GM03348 (cell line): Measurements from ENCODE around the gene LBHD1.
"Not testable (repeated sequence)": the region's sequence is repeated elsewhere in the genome, so short reads cannot be mapped to it uniquely, and the experiment has no call there.

Source experiments
- DNase-seq: peaks from one replicate; pipeline ENCODE4 v3.0.0; 2012; ENCODE audit warnings: low spot score

Gene LBHD1

DNA sequence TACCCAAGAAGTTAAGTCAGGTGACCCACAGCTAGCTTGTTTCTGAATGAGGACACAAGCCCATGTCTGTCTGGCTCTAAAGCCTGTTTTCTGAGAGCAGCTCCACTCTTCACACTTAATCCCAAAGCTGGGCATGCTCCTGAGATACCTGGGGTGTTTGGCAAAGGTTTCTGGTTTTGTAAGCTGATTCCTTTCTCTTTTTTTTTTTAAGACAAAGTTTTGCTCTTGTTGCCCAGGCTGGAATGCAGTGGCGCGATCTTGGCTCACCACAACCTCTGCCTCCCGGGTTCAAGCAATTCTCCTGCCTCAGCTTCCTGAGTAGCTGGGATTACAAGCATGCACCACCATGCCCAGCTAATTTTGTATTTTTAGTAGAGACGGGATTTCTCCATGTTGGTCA, 21.6 kb upstream of the LBHD1 start:
- DNase-seq: not testable (repeated sequence)

GRCh38 chr11:62689421-62690183, 17.5 kb upstream of the LBHD1 start, which contains the start of gene LRRN4CL:
Gene LRRN4CL (minus strand): TSS chr11:62689530. CDS start chr11:62688508, 1,022 bp downstream.
- DNase-seq: peak; percentile 96

- peak; percentile 15 for DNase-seq
These were observed 16.4 kb upstream of the LBHD1 start for GRCh38 chr11:62688491-62688890.

DNA sequence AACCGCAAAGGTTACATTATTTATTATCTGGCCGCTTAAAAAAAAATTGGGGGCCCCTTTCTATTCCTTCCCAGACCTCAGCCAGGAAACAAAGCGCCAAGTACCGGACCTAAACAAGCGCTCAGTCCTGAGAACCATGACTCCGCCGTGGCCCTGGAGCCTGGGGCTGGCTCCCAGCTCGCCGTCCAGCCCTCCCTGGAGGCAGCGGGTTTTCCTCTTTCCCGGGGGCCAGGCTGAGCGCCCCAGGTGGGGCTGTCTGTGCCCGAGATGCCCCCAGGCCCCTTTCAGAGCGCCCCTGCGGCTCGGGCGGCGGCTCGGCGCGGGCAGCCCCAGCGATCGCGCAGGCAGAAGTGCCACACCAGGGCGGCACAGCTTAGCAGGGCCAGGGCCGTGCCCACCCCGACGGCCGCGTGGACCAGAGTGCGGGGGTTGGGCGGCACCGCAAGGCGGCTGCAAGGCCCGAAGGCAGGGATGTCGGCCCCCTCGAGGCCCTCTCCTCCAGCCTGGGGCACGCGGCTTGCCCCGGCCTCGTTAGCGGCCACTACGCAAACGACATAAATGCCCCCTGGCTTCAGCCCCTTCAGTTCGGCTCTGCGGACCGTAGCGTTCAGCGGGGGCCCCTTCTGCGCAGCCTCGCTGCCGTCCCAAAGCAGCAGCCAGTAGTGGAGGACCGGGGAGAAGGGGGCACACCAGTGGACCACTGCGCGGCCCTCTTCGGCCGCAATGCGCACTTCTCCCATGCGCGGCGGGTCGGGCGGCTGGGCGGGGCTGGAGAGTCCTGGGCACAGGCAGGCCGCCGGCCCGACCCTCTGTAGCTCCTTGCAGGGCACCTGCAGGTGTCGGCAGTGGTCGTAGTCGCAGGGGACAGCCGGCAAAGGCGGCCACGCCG, 15.7 kb upstream of the LBHD1 start:
- DNase-seq: peak; percentile 21

DNA sequence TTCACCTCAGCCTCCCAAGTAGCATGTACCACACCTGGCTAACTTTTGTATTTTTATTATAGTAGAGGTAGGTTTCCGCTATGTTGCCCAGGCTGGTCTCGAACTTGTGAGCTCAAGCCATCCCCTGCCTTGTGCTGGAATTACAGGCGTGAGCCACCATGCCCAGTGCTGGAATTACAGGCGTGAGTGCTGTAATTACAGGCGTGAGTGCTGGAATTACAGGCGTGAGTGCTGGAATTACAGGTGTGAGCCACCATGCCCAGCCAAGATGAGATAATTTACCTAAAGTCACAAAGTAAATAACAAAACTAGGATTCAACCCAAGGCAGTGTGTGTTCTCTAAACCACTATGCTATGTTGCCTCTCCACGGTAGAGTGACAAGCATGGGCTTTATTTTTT, 10.5 kb upstream of the LBHD1 start:
- no peak for DNase-seq

- peak; percentile 82 for DNase-seq
These were observed 8.8 kb upstream of the LBHD1 start for GRCh38 chr11:62680825-62681240.

DNA sequence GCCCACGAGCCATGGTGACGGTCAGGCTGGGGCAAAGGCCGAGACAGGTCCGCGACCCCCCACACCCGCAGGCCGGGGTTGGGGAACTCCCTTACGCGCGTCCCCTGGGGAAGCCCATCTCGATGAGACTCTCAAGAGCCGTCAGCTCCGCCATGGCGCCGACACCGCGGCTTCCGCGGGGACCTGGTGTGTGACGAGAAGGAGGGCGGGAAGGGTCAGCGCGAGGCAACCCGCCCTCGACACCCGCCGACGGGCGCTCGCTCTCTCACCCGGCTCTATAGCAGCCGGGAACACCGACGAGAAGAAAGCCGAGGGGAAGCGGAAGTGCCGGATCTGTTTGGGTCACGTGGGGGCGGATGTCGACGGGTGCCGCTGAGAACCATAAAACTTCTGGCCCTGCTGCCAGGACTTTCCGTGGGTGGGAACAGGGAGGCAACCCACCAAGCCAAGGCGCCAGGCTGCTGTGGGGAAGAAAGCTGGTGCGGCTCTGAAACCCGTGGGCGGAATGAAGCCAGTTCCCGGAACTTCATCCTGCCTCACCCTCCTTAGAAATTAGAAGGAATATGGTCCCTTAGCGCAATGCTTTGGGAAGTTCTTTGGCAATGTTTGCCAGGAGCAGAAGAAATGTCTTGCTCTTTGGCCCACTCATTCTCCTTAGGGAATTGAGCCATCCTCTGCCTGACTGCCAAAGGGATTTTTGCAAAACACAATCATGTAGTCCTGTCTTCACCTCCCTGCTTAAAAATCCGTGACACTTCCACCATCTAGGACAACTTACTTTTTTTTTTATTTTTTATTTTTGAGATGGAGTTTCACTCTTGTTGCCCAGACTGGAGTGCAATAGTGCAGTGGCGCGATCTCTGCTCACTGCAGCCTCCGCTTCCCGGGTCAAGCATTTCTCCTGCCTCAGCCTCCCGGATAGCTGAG, 7.0 kb upstream of the LBHD1 start, which contains the start of gene UBXN1:
UBXN1 (minus strand) TSS at position 304 of the 927 bp plus-strand sequence; CDS start at position 154, 150 bp downstream.
- peak; percentile 92 for DNase-seq

GRCh38 chr11:62678433-62678769, 6.3 kb upstream of the LBHD1 start:
- no peak for DNase-seq

DNA sequence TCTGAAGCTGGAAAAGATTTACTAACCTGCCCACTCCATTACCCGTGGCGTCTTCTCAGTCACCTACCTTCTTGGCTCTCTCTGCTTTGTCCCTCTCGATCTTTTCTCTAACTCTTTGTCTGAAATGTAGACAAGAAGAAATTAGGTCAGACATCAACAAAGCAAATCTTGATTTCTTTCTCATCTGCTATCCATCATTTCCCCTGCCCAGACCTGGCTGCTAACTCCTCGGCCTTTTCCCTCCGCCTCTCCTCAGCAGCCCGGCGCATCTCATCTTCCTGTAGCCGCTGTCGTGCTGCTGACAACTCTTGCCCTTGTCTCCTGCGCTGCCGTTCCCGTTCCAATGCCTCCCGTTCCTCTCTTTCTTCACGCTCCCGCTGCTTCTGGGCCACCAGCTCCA, 5.6 kb upstream of the LBHD1 start:
- DNase-seq: no peak

- no peak for DNase-seq
These were observed 5.1 kb upstream of the LBHD1 start for GRCh38 chr11:62677156-62677555.

- no peak for DNase-seq
These were observed 4.6 kb upstream of the LBHD1 start for GRCh38 chr11:62676698-62677097.

- not testable (repeated sequence) for DNase-seq
These were observed 3.3 kb upstream of the LBHD1 start for GRCh38 chr11:62675415-62675814.

DNA sequence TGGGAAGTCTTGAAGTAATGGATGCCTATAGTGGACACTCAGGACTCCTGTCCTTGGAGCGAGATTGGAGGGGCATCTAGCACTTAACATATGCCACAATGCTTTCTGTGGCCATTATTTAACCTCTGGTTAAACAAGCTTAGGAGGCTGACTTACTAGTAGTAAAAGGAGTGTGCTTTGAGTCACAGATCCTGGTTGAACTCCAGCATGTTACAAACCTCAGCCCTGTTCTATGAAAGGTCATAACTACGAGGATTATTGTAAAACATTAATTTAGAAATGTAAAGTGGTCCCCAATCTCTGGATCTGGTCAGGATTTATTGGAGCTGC, 1.1 kb upstream of the LBHD1 start:
- no peak for DNase-seq

GRCh38 chr11:62671236-62671607, 845 bp downstream of the LBHD1 start:
- no peak for DNase-seq

DNA sequence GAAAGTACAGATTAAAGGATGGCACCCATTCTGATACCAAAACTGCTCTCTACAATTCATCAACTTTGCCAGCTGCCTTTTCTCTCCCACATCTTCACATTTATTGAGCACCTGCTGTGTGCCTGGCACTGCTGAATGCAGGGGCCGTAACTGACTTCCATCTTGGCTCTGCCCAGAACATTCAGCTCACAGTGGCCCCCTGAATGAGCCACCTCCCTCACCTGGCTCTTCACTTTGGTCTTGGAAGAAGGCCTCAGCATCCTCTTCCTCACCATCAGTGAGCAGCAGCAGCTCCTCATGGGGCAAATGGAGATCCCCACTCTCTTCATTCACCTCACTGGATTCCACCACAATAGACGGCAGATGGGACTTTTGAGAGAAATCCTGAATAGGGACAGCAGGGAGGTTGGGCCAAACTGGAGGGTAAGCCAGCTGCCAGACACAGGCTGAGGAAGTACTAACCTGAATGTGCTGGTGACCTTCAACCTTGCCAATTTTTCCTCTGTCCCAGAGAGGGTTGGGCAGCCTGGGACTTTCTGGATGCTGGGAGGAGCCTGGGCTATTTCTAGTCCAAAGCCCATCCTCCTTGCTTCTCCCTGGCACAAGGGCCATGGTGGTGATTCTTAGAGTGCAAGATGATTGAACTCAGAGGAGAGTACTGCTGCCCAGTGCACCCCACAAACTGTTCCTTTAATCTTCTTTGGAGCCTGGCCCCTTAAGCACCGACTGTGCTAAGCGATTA, 2.5 kb downstream of the LBHD1 start:
- DNase-seq: no peak

DNA sequence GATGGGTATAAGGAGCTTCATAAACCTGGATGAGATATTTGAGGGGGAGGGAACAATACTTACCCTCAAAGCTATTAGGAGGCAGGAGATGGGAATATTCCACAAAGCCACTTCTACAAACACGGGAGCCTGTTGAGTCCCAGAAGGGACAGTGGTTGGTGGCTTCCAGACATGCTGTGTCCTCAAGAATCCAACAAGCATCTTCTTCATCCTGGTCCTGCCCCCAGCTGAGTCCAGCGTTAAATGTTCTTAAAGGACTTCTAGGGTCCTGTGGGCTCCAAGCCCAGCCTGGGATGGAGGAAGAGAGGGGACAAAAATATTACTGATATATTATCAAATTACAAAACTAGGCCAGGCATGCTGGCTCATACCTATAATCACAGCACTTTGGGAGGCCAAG, 4.6 kb downstream of the LBHD1 start:
- no peak for DNase-seq

- no peak for DNase-seq
These were observed 5.7 kb downstream of the LBHD1 start for GRCh38 chr11:62666259-62666926.

DNA sequence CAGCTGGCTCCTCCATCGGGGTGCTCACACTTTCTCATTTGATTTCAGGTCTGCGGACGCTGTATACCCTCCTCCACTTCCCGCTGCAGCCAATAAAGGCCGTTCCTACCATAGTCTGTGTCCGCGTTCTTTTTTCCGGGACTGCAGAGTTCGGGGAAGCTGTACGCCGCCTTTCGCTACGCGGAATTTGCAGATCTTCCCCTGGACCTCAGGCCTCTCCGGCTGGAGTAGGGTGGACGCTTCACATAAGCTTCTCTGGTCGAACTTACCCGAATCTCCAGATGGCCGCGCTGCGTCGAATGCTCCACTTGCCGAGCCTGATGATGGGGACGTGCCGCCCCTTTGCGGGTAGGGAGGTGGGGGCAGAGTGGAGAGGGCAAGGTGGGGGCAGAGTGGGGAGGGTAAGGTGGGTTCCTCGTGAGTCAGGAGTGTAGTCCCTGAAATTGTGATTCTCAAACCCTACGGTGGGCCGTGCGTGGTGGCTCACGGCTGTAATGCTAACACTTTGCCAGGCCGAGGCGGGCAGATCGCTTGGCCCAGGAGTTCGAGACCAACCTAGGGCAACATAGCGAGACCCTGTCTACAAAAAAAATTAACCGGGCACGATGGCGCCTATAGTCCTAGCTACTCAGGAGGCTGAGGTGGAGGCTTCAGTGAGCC, 6.3 kb downstream of the LBHD1 start:
- DNase-seq: peak; percentile 63

DNA sequence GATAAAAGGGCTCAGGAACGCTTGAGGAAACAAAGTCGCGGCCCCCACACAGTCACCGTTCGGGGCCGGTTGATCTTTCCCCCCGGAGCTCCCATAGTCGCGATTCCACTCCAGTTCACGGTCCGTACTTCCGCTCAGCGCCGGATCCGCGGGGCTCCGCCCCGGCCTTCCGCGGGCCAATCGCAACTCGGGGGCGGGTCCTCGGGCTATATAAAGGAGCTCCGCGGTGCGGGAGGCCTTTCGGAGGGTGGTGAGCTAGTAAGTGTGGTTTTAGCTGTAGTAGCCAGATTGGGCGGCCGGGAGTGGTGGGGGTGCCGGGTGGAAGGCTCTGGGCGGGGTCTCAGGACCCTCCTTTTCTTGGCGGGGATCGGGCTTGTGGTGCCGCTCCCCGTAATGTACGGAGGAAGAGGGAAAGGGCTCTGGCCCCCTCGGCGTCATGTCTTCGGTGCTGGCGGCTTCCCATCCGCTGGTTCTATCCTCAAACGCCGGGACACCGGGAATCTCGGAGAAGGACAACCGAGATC, 6.9 kb downstream of the LBHD1 start, which contains the start of the genes C11orf98 and CSKMT:
C11orf98 (minus strand) TSS at position 136 of the 524 bp plus-strand sequence; CDS start at position 95, 41 bp downstream.
CSKMT (plus strand) TSS at position 238 of the 524 bp plus-strand sequence. CDS start 568 bp downstream, outside the sequence.
- DNase-seq: peak; percentile 97
